ENCODE data around the gene RO60.

DNA sequence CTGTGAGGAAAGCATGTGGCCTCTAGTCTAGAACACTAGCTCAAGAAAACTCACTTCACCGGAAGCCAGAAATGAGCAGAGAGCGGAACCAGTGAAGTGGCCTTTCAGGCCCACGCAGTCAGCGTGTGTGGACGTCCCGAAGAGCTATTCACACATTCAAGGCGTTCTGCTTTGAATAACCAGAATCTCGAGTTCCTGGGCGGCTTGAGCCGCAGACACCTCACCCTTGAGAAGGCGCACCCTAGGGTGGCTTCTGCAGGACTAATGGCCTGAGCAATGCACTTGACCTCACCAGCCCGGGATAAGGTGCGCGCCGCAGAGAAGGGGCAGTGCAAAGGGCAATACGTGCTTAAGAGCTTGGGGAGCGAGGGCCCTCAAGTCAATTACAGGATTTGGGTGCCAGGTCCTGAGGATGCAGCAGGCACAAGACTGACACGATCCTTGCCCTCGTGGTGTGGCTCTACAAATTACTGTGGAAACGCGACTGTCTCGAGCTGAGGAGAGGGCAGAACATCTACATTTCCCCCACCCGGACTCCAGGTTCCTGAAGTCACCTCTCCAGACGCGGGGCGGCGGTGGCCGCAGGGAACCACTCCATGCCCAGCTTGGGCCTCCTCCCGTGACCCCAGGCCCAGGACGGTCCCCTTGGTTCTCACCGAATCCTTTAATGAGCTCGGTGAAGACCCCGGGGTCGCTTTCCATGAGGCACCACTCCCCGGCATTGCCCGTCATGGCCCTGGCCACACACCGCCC lies 707 bp upstream of the RO60 start:
- TF ChIP-seq, protein P1, sequence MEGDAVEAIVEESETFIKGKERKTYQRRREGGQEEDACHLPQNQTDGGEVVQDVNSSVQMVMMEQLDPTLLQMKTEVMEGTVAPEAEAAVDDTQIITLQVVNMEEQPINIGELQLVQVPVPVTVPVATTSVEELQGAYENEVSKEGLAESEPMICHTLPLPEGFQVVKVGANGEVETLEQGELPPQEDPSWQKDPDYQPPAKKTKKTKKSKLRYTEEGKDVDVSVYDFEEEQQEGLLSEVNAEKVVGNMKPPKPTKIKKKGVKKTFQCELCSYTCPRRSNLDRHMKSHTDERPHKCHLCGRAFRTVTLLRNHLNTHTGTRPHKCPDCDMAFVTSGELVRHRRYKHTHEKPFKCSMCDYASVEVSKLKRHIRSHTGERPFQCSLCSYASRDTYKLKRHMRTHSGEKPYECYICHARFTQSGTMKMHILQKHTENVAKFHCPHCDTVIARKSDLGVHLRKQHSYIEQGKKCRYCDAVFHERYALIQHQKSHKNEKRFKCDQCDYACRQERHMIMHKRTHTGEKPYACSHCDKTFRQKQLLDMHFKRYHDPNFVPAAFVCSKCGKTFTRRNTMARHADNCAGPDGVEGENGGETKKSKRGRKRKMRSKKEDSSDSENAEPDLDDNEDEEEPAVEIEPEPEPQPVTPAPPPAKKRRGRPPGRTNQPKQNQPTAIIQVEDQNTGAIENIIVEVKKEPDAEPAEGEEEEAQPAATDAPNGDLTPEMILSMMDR (IDR thresholded peaks at IDR 0.05; ENCODE audit: borderline replicate concordance, extremely low read depth, low read length, poor library complexity, severe bottlenecking) = no peak
- no peak for TF ChIP-seq EZH2 (IDR thresholded peaks at IDR 0.05; ENCODE audit: borderline replicate concordance, low read depth, low read length, severe bottlenecking)

All from DND-41 (cell line).